SW480 (cell line): Measurements from ENCODE around the gene UBA6.
"Not testable (repeated sequence)": the region's sequence is repeated elsewhere in the genome, so short reads cannot be mapped to it uniquely, and the experiment has no call there.

ENCODE experiments used
- DNase-seq: peaks from one replicate; pipeline ENCODE4 v3.0.0-alpha.2; 2016; ENCODE audit warnings: low spot score

UBA6 gene

GRCh38 chr4:67660418-67660817 lies 40.5 kb downstream of the UBA6 start:
- no peak for DNase-seq

- DNase-seq, result no peak
Measured at GRCh38 chr4:67659065-67659464, 41.9 kb downstream of the UBA6 start.

- no peak for DNase-seq
Measured at GRCh38 chr4:67658302-67658701, 42.7 kb downstream of the UBA6 start.

- DNase-seq, result no peak
Measured at GRCh38 chr4:67651536-67651935, 49.4 kb downstream of the UBA6 start.

GRCh38 chr4:67638136-67638535 lies 62.8 kb downstream of the UBA6 start:
- no peak for DNase-seq

- not testable (repeated sequence) for DNase-seq
Measured at GRCh38 chr4:67636978-67637377, 64.0 kb downstream of the UBA6 start.

- DNase-seq, result no peak
Measured at GRCh38 chr4:67635331-67635730, 65.6 kb downstream of the UBA6 start.

GRCh38 chr4:67634741-67635140 lies 66.2 kb downstream of the UBA6 start:
- DNase-seq, result no peak

GRCh38 chr4:67632492-67632891 lies 68.5 kb downstream of the UBA6 start:
- no peak for DNase-seq

GRCh38 chr4:67624939-67625338 lies 76.0 kb downstream of the UBA6 start:
- no peak for DNase-seq

GRCh38 chr4:67616478-67616877 lies 84.5 kb downstream of the UBA6 start:
- DNase-seq, result no peak

GRCh38 chr4:67615119-67615518 lies 85.8 kb downstream of the UBA6 start:
- DNase-seq, result no peak

GRCh38 chr4:67614186-67614585 lies 86.8 kb downstream of the UBA6 start:
- DNase-seq, result no peak

GRCh38 chr4:67608027-67608426 lies 92.9 kb downstream of the UBA6 start:
- DNase-seq, result no peak

- no peak for DNase-seq
Measured at GRCh38 chr4:67604749-67605148, 96.2 kb downstream of the UBA6 start.

GRCh38 chr4:67604029-67604381 lies 97.0 kb downstream of the UBA6 start:
- no peak for DNase-seq

GRCh38 chr4:67603310-67604028 lies 97.5 kb downstream of the UBA6 start:
- no peak for DNase-seq

- DNase-seq, result no peak
Measured at GRCh38 chr4:67593741-67594175, 107.2 kb downstream of the UBA6 start.

GRCh38 chr4:67587156-67587555 lies 113.8 kb downstream of the UBA6 start:
- no peak for DNase-seq

GRCh38 chr4:67584496-67584895 lies 116.5 kb downstream of the UBA6 start:
- no peak for DNase-seq

- DNase-seq, result no peak
Measured at GRCh38 chr4:67581913-67582312, 119.0 kb downstream of the UBA6 start.

GRCh38 chr4:67581208-67581857 lies 119.6 kb downstream of the UBA6 start:
- no peak for DNase-seq

GRCh38 chr4:67580577-67580976 lies 120.4 kb downstream of the UBA6 start:
- no peak for DNase-seq

GRCh38 chr4:67576538-67576937 lies 124.4 kb downstream of the UBA6 start:
- no peak for DNase-seq
